Fibroblast of lung (primary cell): ENCODE data around the gene DAAM1. TPM values are rescaled to one million over a fixed set of nuclear protein-coding genes. Genes with fewer than 3 reads are reported as not detected.

ENCODE experiments used
- DNase-seq, 2 donors: peaks; one replicate each; pipeline versions ENCODE4 v3.0.0 to v3.0.0-alpha.2; 2010; ENCODE audit warnings: low read depth in 2 of 2
- H2AFZ ChIP-seq: 2 replicates; pipeline ENCODE4 v1.5.1; 2012; ENCODE audit warnings: low read length, control low read depth, inconsistent platforms
- H3K27ac ChIP-seq: 2 replicates; pipeline ENCODE4 v1.5.1; 2011; ENCODE audit warnings: low read length, control low read depth; ENCODE audit not compliant: insufficient read depth
- H3K27me3 ChIP-seq: 2 replicates; pipeline ENCODE4 v1.5.1; 2011; ENCODE audit warnings: mild to moderate bottlenecking, low read length; ENCODE audit not compliant: control insufficient read depth, insufficient read depth
- H3K36me3 ChIP-seq: 2 replicates; pipeline ENCODE4 v1.5.1; 2011; ENCODE audit warnings: low read length; ENCODE audit not compliant: control insufficient read depth, insufficient read depth
- H3K4me1 ChIP-seq: 2 replicates; pipeline ENCODE4 v1.5.1; 2011; ENCODE audit warnings: low read length; ENCODE audit not compliant: control insufficient read depth, insufficient read depth; ENCODE audit errors: extremely low read depth
- H3K4me2 ChIP-seq: 2 replicates; pipeline ENCODE4 v1.5.1; 2011; ENCODE audit warnings: low read length, control low read depth; ENCODE audit not compliant: insufficient read depth; ENCODE audit errors: extremely low read depth
- H3K4me3 ChIP-seq, 4 experiments: fragments of 200-600 bp in 1 of 4; sonication (generic) in 1 of 4; replicated peaks in 1 of 4; 2 replicates each; pipeline ENCODE4 v1.5.1; 2011 to 2016; ENCODE audit warnings: low read length in 4 of 4, low read depth in 3 of 4, mild to moderate bottlenecking in 3 of 4, control low read depth in 2 of 4, inconsistent platforms in 1 of 4, mixed read lengths in 1 of 4; ENCODE audit not compliant: insufficient read depth in 1 of 4; ENCODE audit errors: control extremely low read depth in 1 of 4
- H3K79me2 ChIP-seq: 2 replicates; pipeline ENCODE4 v1.5.1; 2012; ENCODE audit warnings: mild to moderate bottlenecking, low read length, inconsistent platforms; ENCODE audit not compliant: control insufficient read depth, insufficient read depth
- H3K9ac ChIP-seq: 2 replicates; pipeline ENCODE4 v1.5.1; 2011; ENCODE audit warnings: mild to moderate bottlenecking, low read length, control low read depth; ENCODE audit not compliant: insufficient read depth
- H3K9me3 ChIP-seq: 2 replicates; pipeline ENCODE4 v1.5.1; 2012; ENCODE audit warnings: low read depth, low read length; ENCODE audit not compliant: control insufficient read depth, insufficient read depth
- H4K20me1 ChIP-seq: 2 replicates; pipeline ENCODE4 v1.5.1; 2011; ENCODE audit warnings: low read length; ENCODE audit not compliant: control insufficient read depth, insufficient read depth; ENCODE audit errors: extremely low read depth
- CTCF ChIP-seq, 2 donors: IDR thresholded peaks in 1 of 2; conservative IDR thresholded peaks in 1 of 2; 1 replicate in 1 of 2; 2 replicates in 1 of 2; pipeline ENCODE4 v1.5.1; 2011 to 2012; ENCODE audit warnings: low read length in 2 of 2, control low read depth in 1 of 2, inconsistent platforms in 1 of 2, low read depth in 1 of 2, mild to moderate bottlenecking in 1 of 2
- EZH2 ChIP-seq: IDR thresholded peaks from 2 replicates; pipeline ENCODE4 v1.5.1; 2012; ENCODE audit warnings: low read length, control low read depth, mild to moderate bottlenecking; ENCODE audit errors: missing control alignments
- polyA plus RNA-seq, 2 donors: library from polyadenylated mRNA; depleted of rRNA in 1 of 2; stranded (reverse) in 1 of 2; unstranded in 1 of 2; fragments of >200 nt; gene quantifications; 2 replicates each; pipeline ENCODE4 v1.2.1, GENCODE V29; 2011 to 2012; ENCODE audit warnings: missing spikeins in 1 of 2
- total RNA-seq: library from RNA; depleted of rRNA; stranded (reverse); fragments of >200 nt; gene quantifications from 2 replicates; pipeline ENCODE4 v1.2.1, GENCODE V29; 2014

The DAAM1 gene
- total and polyA plus RNA-seq, 2 donors (not counting 1 experiment from before 2014, with no cell fraction given): 15.5 to 36.3 TPM

- H2AFZ ChIP-seq: no peak overlapping the region
- peak; percentile 50 to 94 for DNase-seq
- H3K27ac ChIP-seq: no peak overlapping the region
- no peaks in the 10 kb centered on the region for H3K27me3 ChIP-seq
- no peak overlapping the region for H3K4me3 ChIP-seq
- H3K36me3 ChIP-seq: peaks cover 5% of the 10 kb centered on the region
- no peak for TF ChIP-seq CTCF (conservative IDR thresholded peaks at IDR 0.05 in 1 of 2, IDR thresholded peaks at IDR 0.05 in 1 of 2; ENCODE audit: low read depth in 1 of 2, low read length in 2 of 2)
- TF ChIP-seq EZH2: no peak
- H3K79me2 ChIP-seq: no peaks in the 10 kb centered on the region
- H3K4me1 ChIP-seq: peaks cover 6% of the 10 kb centered on the region
- no peaks in the 10 kb centered on the region for H3K9me3 ChIP-seq
- H4K20me1 ChIP-seq: no peaks in the 10 kb centered on the region
- no peak overlapping the region for H3K4me2 ChIP-seq
- H3K9ac ChIP-seq: no peak overlapping the region
Measured at GRCh38 chr14:59294662-59294992, 106.2 kb downstream of the DAAM1 start.

DNA sequence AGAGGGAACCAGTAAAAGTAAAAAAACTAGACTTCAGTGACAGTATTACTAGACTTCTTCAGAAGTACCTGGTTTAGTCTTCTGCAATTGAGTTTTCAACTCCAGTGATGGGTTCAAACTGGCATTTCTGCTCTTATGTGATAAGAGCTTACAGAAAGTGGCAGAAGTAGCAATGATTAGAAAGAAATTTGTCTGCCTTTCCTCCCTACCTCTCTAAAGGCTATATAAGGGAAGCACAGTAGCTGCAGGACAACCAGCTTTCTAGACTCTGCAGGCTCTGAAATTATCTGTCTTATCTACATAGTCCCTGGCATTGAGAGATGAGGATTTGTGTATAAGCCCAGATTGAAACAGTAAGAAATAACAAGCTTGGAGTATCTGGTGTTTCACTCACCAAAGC is 107.5 kb downstream of the DAAM1 start:
- peaks cover 5% of the 10 kb centered on the region for H3K36me3 ChIP-seq
- no peaks in the 10 kb centered on the region for H4K20me1 ChIP-seq
- no peaks in the 10 kb centered on the region for H3K27me3 ChIP-seq
- H2AFZ ChIP-seq: no peak overlapping the region
- H3K79me2 ChIP-seq: no peaks in the 10 kb centered on the region
- no peak overlapping the region for H3K9ac ChIP-seq
- H3K4me3 ChIP-seq: no peak overlapping the region
- TF ChIP-seq CTCF (conservative IDR thresholded peaks at IDR 0.05 in 1 of 2, IDR thresholded peaks at IDR 0.05 in 1 of 2; ENCODE audit: low read depth in 1 of 2, low read length in 2 of 2) (no peak), EZH2 (no peak)
- H3K4me2 ChIP-seq: no peak overlapping the region
- H3K9me3 ChIP-seq: no peaks in the 10 kb centered on the region
- DNase-seq: no peak
- H3K4me1 ChIP-seq: peaks cover 6% of the 10 kb centered on the region
- no peak overlapping the region for H3K27ac ChIP-seq

DNA sequence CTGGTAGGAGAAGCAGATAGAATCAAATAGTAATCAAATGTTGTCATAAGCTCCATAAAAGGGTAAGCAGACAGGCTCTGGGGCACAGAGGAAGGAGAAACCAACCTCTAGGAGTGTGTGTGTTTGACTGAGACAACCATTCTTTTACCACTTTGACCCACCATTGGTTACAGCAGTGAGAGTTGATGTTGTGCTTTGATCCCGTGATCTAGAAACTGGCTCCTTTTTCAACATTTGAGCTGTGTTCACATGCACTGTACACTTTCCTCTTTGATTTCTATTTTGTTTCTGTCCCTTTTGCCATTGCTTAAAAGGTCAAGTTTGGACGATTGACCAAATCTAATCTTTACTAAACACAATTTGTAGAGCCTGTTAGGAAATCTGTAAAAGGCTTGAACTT is 108.0 kb downstream of the DAAM1 start:
- TF ChIP-seq EZH2 (no peak), CTCF (conservative IDR thresholded peaks at IDR 0.05 in 1 of 2, IDR thresholded peaks at IDR 0.05 in 1 of 2; ENCODE audit: low read depth in 1 of 2, low read length in 2 of 2) (no peak)
- H3K36me3 ChIP-seq: peaks cover 5% of the 10 kb centered on the region
- no peaks in the 10 kb centered on the region for H3K27me3 ChIP-seq
- no peak overlapping the region for H3K4me3 ChIP-seq
- no peak overlapping the region for H3K4me2 ChIP-seq
- no peaks in the 10 kb centered on the region for H3K9me3 ChIP-seq
- no peak overlapping the region for H2AFZ ChIP-seq
- H4K20me1 ChIP-seq: no peaks in the 10 kb centered on the region
- H3K4me1 ChIP-seq: peaks cover 7% of the 10 kb centered on the region
- H3K27ac ChIP-seq: no peak overlapping the region
- H3K9ac ChIP-seq: no peak overlapping the region
- no peaks in the 10 kb centered on the region for H3K79me2 ChIP-seq
- no peak for DNase-seq
